Stimulated activated naive CD8-positive, alpha-beta T cell treated with anti-CD3 and anti-CD28 coated beads, Interleukin-15, Interleukin-2, amounts not matched to agents 100 U/mL and 50 U/mL, for 24 hours (primary cell): ENCODE data around the gene IGLON5.

Experiments
- ATAC-seq: fragments of 150-1000 bp; cut with Tn5 transposase; one replicate; pipeline ENCODE4 v1.10.0; 2021
- DNase-seq: peaks from one replicate; pipeline ENCODE4 v3.0.0; 2021

IGLON5 gene

GRCh38 chr19:51317968-51318367 is 6.5 kb downstream of the IGLON5 start:
- no peak for DNase-seq

DNA sequence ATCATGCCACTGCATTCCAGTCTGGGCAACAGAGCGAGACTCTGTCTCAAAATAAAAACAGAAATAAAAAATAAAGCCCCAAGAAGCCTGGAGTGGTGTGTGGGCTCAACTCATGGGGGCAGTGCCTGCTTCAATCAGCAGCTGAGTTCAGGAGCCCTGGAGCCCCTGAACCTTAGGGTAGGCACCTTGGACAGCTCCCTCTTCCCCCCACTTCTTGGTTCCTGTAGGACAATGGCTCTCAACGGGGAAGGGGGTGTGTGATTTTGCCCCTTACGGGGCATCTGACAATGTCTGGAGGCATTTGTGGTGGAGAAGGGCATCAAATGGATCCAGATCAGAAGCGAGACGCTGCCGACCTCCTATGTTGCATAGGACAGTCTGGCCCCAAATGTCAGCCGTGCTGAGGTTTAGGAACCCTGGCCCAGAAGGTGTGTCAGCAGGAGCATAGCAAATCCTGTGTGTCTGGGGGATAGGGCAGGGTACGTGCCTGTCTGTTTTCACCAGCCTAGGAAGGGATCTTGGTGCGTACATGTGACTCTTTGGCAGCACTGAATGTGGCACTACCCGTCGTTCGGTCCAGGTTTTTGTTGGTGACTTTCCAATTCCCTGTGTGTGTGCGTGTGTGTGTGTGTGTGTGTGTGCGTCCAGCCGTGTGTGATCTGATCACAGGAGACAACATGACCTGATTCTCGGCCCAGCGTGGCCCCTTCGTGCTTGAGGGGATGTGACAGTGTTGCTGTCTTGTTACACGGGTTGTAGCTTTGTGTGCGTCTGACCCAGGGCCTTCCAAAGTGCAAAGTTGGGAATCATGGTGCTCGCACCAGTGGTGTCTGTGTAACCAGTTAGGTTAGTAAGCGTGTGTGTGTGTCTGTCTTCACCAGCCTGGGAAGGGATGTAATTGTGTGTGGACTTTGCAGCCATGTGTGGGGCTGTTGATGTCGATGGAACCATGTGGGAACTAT is 7.5 kb downstream of the IGLON5 start:
- ATAC-seq (no peak), DNase-seq (no peak)

More at GRCh38 chr19:51317968-51318367, 6.5 kb downstream of the IGLON5 start:
- no peak for ATAC-seq

- DNase-seq: no peak
- ATAC-seq: no peak
These were observed 8.3 kb downstream of the IGLON5 start for GRCh38 chr19:51319649-51320279.

DNA sequence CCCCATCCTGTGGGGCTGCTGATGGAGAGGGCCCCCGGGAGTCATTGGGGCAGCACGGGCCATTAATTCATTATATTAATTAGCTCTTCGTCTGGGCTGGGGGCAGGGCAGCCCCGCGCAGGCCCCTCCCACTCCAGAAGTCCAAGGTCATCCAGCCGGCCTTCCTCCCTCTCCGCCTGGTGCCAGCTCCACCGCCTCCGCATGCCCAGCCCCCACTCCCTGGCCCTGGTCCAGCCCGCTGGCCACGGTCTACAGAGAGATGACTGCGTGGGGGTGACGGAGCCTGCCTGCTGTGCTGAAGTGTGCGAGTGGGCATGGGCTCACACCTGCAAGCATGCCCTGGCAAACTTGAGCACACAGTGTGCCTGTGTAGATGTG is 8.8 kb downstream of the IGLON5 start:
- DNase-seq: no peak
- no peak for ATAC-seq

GRCh38 chr19:51321799-51322198 is 10.4 kb downstream of the IGLON5 start:
- ATAC-seq: no peak
- no peak for DNase-seq

DNA sequence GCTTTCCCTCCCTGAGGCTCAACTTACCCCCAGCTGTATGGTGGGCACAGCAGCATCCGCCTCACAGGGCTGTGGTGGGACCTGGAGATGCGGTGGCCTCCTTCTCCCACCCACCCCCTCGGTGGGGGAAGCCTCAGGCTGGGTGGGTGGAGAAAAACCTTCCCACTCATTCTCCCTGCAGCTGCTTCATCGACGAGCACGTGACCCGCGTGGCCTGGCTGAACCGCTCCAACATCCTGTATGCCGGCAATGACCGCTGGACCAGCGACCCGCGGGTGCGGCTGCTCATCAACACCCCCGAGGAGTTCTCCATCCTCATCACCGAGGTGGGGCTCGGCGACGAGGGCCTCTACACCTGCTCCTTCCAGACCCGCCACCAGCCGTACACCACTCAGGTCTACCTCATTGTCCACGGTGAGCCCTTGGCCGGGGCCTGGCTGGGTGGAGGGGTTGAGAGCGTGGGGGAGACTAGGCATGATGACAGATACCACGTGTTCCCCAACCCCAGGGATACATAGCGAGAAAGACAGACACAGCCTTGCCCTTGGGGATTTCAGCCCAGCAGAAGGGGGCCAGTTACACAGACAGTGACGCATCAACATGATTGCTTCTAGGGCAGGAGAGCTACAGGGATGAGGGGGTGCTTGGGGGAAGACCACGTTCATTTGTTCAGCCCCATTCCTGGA is 12.2 kb downstream of the IGLON5 start:
- ATAC-seq (no peak), DNase-seq (no peak)

GRCh38 chr19:51324167-51324481 is 12.7 kb downstream of the IGLON5 start:
- ATAC-seq: no peak

GRCh38 chr19:51325161-51325976 is 13.9 kb downstream of the IGLON5 start:
- DNase-seq (peak; percentile 43), ATAC-seq (peak; percentile 37)

More at GRCh38 chr19:51324167-51324481, 12.7 kb downstream of the IGLON5 start:
- no peak for DNase-seq

GRCh38 chr19:51326216-51327065 is 15.0 kb downstream of the IGLON5 start:
- DNase-seq (no peak), ATAC-seq (no peak)

GRCh38 chr19:51327066-51328001 is 15.9 kb downstream of the IGLON5 start:
- DNase-seq: peak; percentile 73
- peak; percentile 67 for ATAC-seq

- ATAC-seq (no peak), DNase-seq (no peak)
These were observed 18.0 kb downstream of the IGLON5 start for GRCh38 chr19:51329411-51329810.

- no peak for DNase-seq
- no peak for ATAC-seq
These were observed 18.9 kb downstream of the IGLON5 start for GRCh38 chr19:51330366-51330765.

- DNase-seq (no peak), ATAC-seq (no peak)
These were observed 19.7 kb downstream of the IGLON5 start for GRCh38 chr19:51331193-51331592.

DNA sequence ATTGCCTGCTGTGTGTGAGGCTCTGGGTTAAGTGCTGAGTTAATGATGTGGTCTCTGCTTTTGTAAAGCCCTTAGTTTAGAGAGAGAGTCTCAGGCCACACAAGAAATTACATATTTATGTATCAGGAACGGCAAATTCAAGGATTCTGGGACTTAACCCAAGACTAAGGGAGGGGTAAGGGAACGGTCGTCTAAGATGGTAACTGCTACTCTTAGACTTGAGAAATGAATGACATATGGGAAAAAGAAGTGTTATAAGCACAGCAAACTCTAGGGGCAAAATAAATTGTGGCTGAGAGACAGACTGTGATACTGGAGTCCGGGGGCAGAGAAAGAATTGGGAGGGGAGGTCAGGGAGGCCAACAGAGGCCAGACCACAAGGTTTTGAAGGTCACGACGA is 20.3 kb downstream of the IGLON5 start:
- no peak for ATAC-seq

DNA sequence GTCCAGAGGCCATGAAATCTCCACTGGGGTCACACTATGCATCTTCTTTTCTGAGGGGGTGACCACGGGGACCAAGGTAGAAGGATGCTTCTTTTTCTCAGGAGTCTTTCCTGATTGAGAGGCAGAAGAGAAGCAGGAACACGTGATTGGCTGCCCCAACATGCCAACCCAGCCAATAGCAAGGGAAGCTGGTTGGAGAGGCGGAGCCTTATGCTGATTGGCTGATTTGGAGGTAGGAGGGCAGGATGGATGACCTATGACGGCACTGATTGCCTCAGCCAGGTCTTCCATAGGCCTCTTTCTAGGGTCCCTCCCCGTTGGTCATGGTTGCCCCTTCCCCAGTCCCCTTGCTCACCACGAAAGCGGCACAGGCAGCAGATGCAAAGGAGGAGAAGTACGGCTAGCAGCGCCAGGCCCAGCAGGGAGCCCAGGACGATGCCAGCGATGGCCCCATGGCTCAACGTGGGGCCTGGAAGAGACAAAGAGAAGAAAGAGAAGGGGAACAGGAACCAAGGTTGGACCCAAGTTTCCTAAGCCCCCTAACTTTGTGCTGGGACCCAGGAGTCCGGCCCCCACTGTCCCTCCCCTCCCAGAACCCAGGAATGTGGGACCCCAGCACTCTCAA is 22.5 kb downstream of the IGLON5 start:
- no peak for DNase-seq

More for the DNA sequence above, 20.3 kb downstream of the IGLON5 start:
- no peak for DNase-seq

GRCh38 chr19:51337141-51337860 is 25.9 kb downstream of the IGLON5 start:
- DNase-seq: no peak
- no peak for ATAC-seq

More for the DNA sequence above, 22.5 kb downstream of the IGLON5 start:
- no peak for ATAC-seq

DNA sequence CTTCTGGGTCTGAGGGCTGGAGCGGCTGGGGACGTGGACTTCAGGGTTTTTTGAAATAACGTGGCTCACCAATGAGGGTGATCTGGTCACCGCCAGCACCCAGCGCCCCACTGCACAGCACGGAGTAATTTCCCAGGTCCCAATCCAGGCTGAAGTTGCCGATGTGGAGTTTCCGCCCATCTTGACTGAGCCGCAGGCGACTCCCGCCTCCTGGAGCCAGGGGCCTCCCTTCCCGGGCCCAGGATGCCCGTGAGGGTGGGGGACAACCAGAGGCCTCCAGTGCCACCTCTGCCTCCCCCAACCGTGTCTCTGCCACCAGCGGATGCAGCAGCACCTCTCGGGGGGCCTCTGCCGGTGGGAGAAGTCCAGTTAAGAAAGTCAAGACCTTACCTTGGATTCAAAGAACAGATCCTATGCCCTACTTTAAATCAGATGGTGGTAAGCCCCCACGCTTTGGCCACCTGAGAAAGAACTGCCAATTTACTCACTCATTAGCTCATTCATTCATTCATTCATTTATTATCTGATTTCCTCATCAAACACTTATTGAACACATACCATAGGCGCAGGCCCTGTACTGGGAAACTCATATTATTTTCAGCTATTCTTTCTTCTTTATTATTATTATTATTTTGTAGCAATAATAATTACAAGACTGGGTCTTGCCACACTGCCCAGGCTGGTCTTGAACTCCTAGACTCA is 26.6 kb downstream of the IGLON5 start:
- ATAC-seq (no peak), DNase-seq (no peak)
